Gastrocnemius medialis (tissue), 4 donors: Measurements from ENCODE around the gene SNAPC4.

Experiments used
- POLR2A ChIP-seq, 2 donors: fragments of 450-650 bp; IDR thresholded peaks; one replicate each; pipeline ENCODE4 v1.6.1; 2017; ENCODE audit warnings: antibody characterized with exemption in 2 of 2, mild to moderate bottlenecking in 2 of 2, moderate library complexity in 2 of 2
- TF ChIP-seq, protein P1 (sequence below), 5 experiments: fragments of 450-650 bp in 3 of 5; fragments of 200-600 bp in 2 of 5; sonication (generic) in 2 of 5; IDR thresholded peaks in 4 of 5; conservative IDR thresholded peaks in 1 of 5; 1 replicate in 4 of 5; 2 replicates in 1 of 5; pipeline ENCODE4 v1.5.1; 2016 to 2019; ENCODE audit warnings: antibody characterized with exemption in 5 of 5, mild to moderate bottlenecking in 3 of 5, moderate library complexity in 3 of 5

- TF ChIP-seq, protein P1, sequence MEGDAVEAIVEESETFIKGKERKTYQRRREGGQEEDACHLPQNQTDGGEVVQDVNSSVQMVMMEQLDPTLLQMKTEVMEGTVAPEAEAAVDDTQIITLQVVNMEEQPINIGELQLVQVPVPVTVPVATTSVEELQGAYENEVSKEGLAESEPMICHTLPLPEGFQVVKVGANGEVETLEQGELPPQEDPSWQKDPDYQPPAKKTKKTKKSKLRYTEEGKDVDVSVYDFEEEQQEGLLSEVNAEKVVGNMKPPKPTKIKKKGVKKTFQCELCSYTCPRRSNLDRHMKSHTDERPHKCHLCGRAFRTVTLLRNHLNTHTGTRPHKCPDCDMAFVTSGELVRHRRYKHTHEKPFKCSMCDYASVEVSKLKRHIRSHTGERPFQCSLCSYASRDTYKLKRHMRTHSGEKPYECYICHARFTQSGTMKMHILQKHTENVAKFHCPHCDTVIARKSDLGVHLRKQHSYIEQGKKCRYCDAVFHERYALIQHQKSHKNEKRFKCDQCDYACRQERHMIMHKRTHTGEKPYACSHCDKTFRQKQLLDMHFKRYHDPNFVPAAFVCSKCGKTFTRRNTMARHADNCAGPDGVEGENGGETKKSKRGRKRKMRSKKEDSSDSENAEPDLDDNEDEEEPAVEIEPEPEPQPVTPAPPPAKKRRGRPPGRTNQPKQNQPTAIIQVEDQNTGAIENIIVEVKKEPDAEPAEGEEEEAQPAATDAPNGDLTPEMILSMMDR (IDR thresholded peaks at IDR 0.05 in 4 of 5, conservative IDR thresholded peaks at IDR 0.05 in 1 of 5) = no peak
- no peak for TF ChIP-seq POLR2A (IDR thresholded peaks at IDR 0.05)
These were observed 1.7 kb downstream of the SNAPC4 start for GRCh38 chr9:136398286-136398685.
